ENCODE measurements around the gene STOM.
A peak's percentile ranks its signal among the peaks of the same experiment; 100 is the strongest.
"Not testable (repeated sequence)": the region's sequence is repeated elsewhere in the genome, so short reads cannot be mapped to it uniquely, and the experiment has no call there.

The STOM gene

GRCh38 chr9:121369595-121370265, at the start of gene STOM:
Gene STOM (minus strand): TSS chr9:121370250. CDS start chr9:121370187, 63 bp downstream.
- peak; percentile 96 for DNase-seq (ENCODE audit: extremely low read depth, low read depth)
- no peak for TF ChIP-seq CTCF (IDR thresholded peaks at IDR 0.05; ENCODE audit: low read depth, low read length)

- TF ChIP-seq CTCF (IDR thresholded peaks at IDR 0.05; ENCODE audit: low read depth, low read length), result no peak
- no peak for DNase-seq (ENCODE audit: extremely low read depth, low read depth)
Observed at GRCh38 chr9:121411993-121412392, 41.9 kb upstream of the STOM start.

- TF ChIP-seq CTCF (IDR thresholded peaks at IDR 0.05; ENCODE audit: low read depth, low read length), result no peak
- no peak for DNase-seq (ENCODE audit: extremely low read depth, low read depth)
Observed at GRCh38 chr9:121405899-121406298, 35.8 kb upstream of the STOM start.

GRCh38 chr9:121404906-121405305, 34.9 kb upstream of the STOM start:
- no peak for TF ChIP-seq CTCF (IDR thresholded peaks at IDR 0.05; ENCODE audit: low read depth, low read length)
- no peak for DNase-seq (ENCODE audit: extremely low read depth, low read depth)

- TF ChIP-seq CTCF (IDR thresholded peaks at IDR 0.05; ENCODE audit: low read depth, low read length), result peak; percentile 40
- DNase-seq (ENCODE audit: extremely low read depth, low read depth), result peak; percentile 72
Observed at GRCh38 chr9:121399883-121400607, 30.0 kb upstream of the STOM start.

- DNase-seq (ENCODE audit: extremely low read depth, low read depth), result no peak
- TF ChIP-seq CTCF (IDR thresholded peaks at IDR 0.05; ENCODE audit: low read depth, low read length), result no peak
Observed at GRCh38 chr9:121399126-121399882, 29.3 kb upstream of the STOM start.

- peak; percentile 95 for DNase-seq (ENCODE audit: extremely low read depth, low read depth)
- TF ChIP-seq CTCF (IDR thresholded peaks at IDR 0.05; ENCODE audit: low read depth, low read length), result no peak
Observed at GRCh38 chr9:121398374-121398773, 28.3 kb upstream of the STOM start.

GRCh38 chr9:121397277-121397676, 27.2 kb upstream of the STOM start:
- DNase-seq (ENCODE audit: extremely low read depth, low read depth), result not testable (repeated sequence)

All from AG09319 (cell line).